Naive thymus-derived CD4-positive, alpha-beta T cell (primary cell): ENCODE data around the gene PWWP3B. TPM values are rescaled to one million over a fixed set of nuclear protein-coding genes. Genes with fewer than 3 reads are reported as not detected.

ENCODE experiments used
- polyA plus RNA-seq, 2 donors: library from polyadenylated mRNA; unstranded; fragments of 300-500 nt; fragmentation: Illumina TruSeq; gene quantifications; one replicate each; pipeline ENCODE4 v1.2.3, GENCODE V29; 2021
- total RNA-seq, 6 experiments: library from RNA in 5 of 6; stranded (reverse) in 5 of 6; gene quantifications; 1 replicate in 5 of 6; 2 replicates in 1 of 6; pipeline ENCODE4 v1.2.3 and lab custom pipeline; 2021 to 2026

PWWP3B gene
- total and polyA plus RNA-seq, 7 experiments from 2014 or later, result not detected

Other genes starting within 250 kb of the PWWP3B start
- gene SERPINA7, start 129.6 kb upstream of the PWWP3B start, total RNA-seq, result not detected
- gene SERPINA7, start 129.6 kb upstream of the PWWP3B start, polyA plus RNA-seq, result not detected